ENCODE measurements around the gene RERE.
"Not testable (repeated sequence)": the region's sequence is repeated elsewhere in the genome, so short reads cannot be mapped to it uniquely, and the experiment has no call there.

Gene RERE

GRCh38 chr1:8841395-8841794 lies 24.0 kb upstream of the RERE start:
- DNase-seq = no peak

DNA sequence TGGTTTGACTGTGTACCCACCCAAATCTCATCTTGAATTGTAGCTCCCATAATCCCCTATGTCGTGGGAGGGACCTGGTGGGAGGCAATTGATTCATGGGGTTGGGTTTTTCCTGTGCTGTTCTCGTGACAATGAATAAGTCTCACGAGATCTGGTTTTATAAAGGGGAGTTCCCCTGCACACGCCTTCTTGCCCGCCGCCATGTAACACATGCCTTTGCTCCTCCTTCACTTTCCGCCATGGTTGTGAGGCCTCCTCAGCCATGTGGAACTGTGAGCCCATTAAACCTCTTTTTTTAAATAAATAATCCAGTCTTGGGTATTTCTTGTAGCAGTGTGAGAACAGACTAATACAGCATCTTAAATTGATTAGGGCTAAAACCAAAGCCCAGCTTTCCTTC lies 22.6 kb upstream of the RERE start:
- DNase-seq = no peak

GRCh38 chr1:8835941-8836643 lies 18.7 kb upstream of the RERE start:
- no peak for DNase-seq

GRCh38 chr1:8831340-8831739 lies 13.9 kb upstream of the RERE start:
- DNase-seq = no peak

GRCh38 chr1:8830732-8831131 lies 13.3 kb upstream of the RERE start:
- not testable (repeated sequence) for DNase-seq

DNA sequence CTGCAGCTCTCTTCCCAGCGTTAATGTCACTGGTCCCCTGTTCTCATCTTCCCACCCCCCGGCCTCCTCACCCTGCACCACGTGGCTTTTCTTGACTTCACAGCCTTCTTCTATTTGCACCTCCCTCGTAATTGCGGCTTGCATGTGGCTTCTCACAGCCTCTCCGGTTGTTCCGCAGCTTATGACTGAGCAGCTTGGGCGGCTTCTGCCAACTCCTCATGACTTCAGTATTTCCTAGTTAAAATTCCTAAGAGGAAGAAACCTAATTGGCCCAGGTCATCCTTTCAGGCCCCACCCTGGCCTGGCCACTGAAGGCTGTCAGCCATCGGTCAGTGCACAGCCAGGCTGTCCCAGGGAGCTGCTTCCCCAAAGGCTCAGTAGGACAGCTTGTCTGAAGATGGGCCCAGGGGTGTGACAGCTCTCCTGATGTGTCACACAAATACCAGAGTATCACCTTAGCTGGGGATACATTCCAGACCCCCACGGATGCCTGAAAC lies 8.6 kb upstream of the RERE start:
- no peak for DNase-seq

GRCh38 chr1:8823295-8823664 lies 5.8 kb upstream of the RERE start:
- DNase-seq = no peak

GRCh38 chr1:8822373-8823294 lies 5.2 kb upstream of the RERE start:
- DNase-seq = peak; percentile 76

DNA sequence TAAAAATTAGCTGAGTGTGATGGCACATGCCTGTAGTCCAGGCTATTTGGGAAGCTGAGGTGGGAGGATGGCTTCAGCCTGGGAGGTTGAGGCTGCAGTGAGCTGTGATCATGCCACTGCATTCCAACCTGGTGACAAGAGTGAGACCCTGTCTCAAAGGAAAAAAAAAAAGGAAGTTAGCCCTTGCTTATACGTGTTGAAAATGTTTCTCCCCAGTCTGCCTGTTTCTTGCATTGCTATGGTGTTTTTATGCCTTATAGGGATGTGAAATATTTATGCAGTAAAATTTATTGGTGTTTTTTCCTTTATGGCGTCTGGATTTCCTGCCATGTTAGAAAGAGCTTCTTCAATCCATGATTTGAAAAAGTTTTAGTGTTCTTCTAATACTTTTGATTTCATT lies 3.6 kb upstream of the RERE start:
- no peak for DNase-seq

GRCh38 chr1:8818789-8819188 lies 1.3 kb upstream of the RERE start:
- not testable (repeated sequence) for DNase-seq

DNA sequence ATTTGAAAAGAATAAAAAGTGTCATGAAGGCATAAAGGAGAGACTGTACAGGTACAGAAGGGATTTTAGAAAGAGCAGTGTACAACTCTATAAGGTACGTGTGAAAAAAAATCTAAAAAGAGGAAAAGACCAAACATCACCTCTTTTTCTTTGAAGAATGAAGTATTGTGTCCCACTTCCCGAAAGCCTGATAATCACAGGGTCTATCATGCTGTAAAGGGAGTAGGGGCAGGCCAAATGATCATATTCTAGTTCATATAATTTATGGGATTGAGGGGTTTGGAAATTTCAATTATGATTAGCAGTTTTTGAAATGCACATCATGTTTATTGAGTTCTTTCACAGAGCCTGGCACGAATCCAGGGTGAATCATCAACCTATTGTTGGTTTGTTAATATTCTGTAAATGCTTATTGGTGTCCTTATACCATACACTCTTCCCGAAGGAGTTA lies 910 bp upstream of the RERE start:
- peak; percentile 39 for DNase-seq

DNA sequence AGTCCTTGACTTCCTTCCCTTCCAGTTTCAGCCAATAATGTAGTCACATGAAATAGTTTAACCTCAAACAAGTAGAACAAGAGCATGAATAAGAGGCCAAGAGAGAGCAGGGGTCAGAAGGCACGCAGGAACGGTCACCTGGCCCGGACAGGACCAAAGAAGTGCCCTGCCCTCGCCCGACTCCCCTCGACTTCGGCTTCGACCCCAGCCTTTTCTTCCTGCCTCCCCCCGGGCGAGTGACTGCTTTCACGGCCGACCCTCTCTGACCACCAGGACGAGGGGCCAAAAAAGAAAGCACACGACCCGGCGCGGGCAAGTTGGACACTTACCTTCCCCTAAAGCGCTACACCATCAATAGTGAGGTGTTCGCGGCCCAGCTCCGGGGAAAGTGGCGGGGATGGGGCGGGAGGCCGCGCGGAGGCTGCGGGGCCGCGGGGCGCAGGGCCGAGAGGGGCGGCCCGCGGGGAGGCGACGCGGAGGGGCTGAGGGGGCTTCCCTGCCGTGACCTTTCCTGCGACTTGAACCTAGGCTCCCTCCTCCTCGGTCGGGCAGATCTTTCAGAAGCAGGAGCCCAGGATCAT lies 519 bp downstream of the RERE start:
- DNase-seq = no peak

GRCh38 chr1:8816264-8816663 lies 1.2 kb downstream of the RERE start:
- DNase-seq = no peak

DNA sequence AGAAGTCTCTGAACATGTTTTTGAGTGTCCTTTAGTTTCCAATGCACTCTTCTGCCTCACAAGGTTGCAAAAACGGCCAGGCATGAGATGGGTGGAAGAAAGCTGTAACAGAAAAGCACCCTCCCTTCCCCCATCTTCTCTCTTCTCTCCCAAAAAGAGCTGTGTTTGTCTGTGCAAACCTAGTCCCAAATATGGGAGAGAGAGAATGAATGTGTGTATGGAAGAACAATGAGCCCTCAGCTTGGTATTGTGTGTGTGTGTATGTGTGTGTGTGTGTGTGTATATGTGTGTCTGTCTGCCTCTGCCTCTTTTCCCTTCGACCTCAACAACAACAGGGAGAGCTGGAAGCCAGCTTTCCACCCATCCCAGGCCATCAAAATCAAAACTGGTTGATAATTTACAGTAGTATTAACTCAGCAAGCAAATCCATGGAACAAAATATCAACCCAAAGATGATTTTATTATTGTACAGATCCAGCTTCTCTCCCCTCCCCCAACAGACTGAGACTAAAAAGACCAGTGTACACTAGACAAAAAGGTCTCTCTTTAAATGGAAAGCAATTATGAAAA lies 1.8 kb downstream of the RERE start:
- no peak for DNase-seq

DNA sequence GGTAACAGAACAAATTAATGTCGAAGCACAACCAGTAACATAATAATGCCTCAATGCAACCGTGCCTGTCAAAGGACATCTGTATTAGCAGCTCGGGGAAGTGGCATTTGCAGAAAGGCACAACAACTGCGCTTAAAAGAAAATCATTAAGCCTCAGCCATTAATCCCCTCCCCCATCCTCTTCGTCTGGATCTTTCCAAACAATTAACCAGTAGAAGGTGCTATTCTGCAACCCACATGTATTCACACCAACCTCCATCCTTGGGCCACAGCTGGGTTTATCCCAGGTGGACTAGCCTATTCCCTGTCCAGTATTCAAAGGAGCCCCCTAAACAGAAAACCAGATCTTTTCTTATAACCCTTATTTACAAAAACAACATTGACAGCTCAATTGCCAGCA lies 2.6 kb downstream of the RERE start:
- no peak for DNase-seq

- DNase-seq = no peak
These were observed 3.4 kb downstream of the RERE start for GRCh38 chr1:8813991-8814390.

- no peak for DNase-seq
These were observed 4.2 kb downstream of the RERE start for GRCh38 chr1:8813016-8813763.

DNA sequence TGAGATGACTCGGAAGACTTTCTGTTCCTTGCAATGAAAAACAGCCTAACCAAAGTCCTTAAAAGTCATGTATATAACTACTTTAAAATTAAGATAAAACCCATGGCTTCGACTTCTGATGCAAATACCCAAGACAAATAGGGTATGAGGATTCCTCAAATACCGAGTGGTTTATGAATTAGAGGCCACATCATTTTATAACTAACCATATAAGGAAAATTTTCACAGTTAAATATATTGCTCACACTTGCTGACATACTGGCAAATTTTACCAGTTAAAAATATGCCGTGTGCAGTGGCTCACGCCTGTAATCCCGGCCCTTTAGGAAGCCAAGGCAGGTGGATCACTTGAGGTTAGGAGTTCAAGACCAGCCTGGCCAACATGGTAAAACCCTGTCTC lies 5.4 kb downstream of the RERE start:
- DNase-seq = no peak

GRCh38 chr1:8810987-8811386 lies 6.5 kb downstream of the RERE start:
- no peak for DNase-seq

GRCh38 chr1:8809342-8809736 lies 8.1 kb downstream of the RERE start:
- no peak for DNase-seq

GRCh38 chr1:8807004-8807403 lies 10.4 kb downstream of the RERE start:
- no peak for DNase-seq

DNA sequence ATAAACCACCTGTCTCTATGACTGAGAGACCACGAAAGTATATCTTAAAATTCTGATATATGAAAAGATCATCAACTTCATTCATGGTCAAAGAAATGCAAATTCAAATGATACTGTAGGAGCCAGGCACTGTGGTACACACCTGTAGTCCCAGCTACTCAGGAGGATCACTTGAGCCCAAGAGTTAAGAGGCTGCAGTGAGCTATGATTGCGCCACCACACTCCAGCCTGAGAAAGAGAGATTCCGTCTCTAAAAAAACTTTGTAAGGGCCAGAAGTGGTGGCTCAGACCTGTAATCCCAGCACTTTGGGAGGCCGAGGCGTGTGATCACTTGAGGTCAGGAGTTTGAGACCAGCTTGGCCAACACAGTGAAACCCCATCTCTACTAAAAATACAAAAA lies 17.0 kb downstream of the RERE start:
- no peak for DNase-seq

DNA sequence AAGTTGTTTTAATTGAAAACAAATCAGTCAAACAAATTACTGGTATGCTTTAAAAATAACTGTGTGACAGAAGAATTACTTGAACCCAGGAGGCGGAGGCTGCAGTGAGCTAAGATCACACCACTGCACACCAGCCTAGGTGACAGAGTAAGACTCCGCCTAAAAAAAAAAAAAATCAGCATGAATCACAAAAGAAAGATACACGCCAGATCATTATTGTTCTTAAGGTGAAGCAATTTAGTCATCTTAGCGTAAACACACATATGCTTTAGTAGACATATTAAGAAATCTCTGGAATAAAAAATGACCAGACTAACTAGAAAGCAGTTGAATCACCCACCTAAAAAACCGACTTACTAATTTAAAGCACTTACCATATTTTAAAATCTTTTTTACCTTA lies 20.2 kb downstream of the RERE start:
- DNase-seq = no peak
